Skin of body (tissue), 2 donors: ENCODE results near the gene NUDT16. TPM values are rescaled to one million over a fixed set of nuclear protein-coding genes. Genes with fewer than 3 reads are reported as not detected.
"Not testable (repeated sequence)": the region's sequence is repeated elsewhere in the genome, so short reads cannot be mapped to it uniquely, and the experiment has no call there.

ENCODE experiments used
- DNase-seq: peaks from one replicate; lab custom pipeline; 2025; lab: John Stamatoyannopoulos, UW
- total RNA-seq: library from RNA; depleted of rRNA; stranded (reverse); fragments of >200 nt; gene quantifications from one replicate; pipeline ENCODE4 v1.2.3, GENCODE V29; 2014

NUDT16 gene
- total RNA-seq, result 9.3 TPM

- DNase-seq, result peak; percentile 93
These were observed at the start of gene NUDT16 for GRCh38 chr3:131381445-131382291. Gene NUDT16, plus strand, starts transcription at chr3:131381774. Its CDS starts 31 bp downstream, at chr3:131381805.

GRCh38 chr3:131338948-131339640, 42.5 kb upstream of the NUDT16 start:
- DNase-seq, result no peak

- no peak for DNase-seq
These were observed 39.8 kb upstream of the NUDT16 start for GRCh38 chr3:131341761-131342160.

- no peak for DNase-seq
These were observed 32.7 kb upstream of the NUDT16 start for GRCh38 chr3:131348911-131349310.

- DNase-seq, result no peak
These were observed 32.1 kb upstream of the NUDT16 start for GRCh38 chr3:131349454-131349853.

GRCh38 chr3:131349946-131350347, 31.6 kb upstream of the NUDT16 start:
- no peak for DNase-seq

- DNase-seq, result no peak
These were observed 31.1 kb upstream of the NUDT16 start for GRCh38 chr3:131350506-131350905.

GRCh38 chr3:131353016-131353877, 28.3 kb upstream of the NUDT16 start:
- DNase-seq, result no peak

- DNase-seq, result no peak
These were observed 27.6 kb upstream of the NUDT16 start for GRCh38 chr3:131353986-131354385.

- DNase-seq, result no peak
These were observed 25.5 kb upstream of the NUDT16 start for GRCh38 chr3:131356006-131356595.

GRCh38 chr3:131357275-131357674, 24.3 kb upstream of the NUDT16 start:
- DNase-seq, result no peak

GRCh38 chr3:131360191-131360755, 21.3 kb upstream of the NUDT16 start:
- no peak for DNase-seq

GRCh38 chr3:131361066-131361463, 20.5 kb upstream of the NUDT16 start:
- DNase-seq, result not testable (repeated sequence)

GRCh38 chr3:131361464-131362421, 19.8 kb upstream of the NUDT16 start:
- DNase-seq, result no peak

GRCh38 chr3:131363275-131363674, 18.3 kb upstream of the NUDT16 start:
- no peak for DNase-seq

- no peak for DNase-seq
These were observed 10.5 kb upstream of the NUDT16 start for GRCh38 chr3:131370935-131371687.

GRCh38 chr3:131371688-131372066, 9.9 kb upstream of the NUDT16 start:
- DNase-seq, result no peak

GRCh38 chr3:131374741-131375140, 6.8 kb upstream of the NUDT16 start:
- DNase-seq, result no peak

GRCh38 chr3:131380821-131381444, 641 bp upstream of the NUDT16 start:
- not testable (repeated sequence) for DNase-seq
